A673 (cell line): ENCODE measurements around the gene IL4R.

Source experiments
- EZH2 ChIP-seq: fragments of 200-600 bp; sonication (generic); IDR thresholded peaks from 2 replicates; pipeline ENCODE4 v1.6.1; 2017; ENCODE audit warnings: borderline replicate concordance, low read depth, mild to moderate bottlenecking, mixed read lengths, antibody characterized with exemption, low read length; ENCODE audit not compliant: poor library complexity, severe bottlenecking
- TF ChIP-seq, protein P1 (sequence below): fragments of 300-800, 200-600 bp; sonication (generic); conservative IDR thresholded peaks from 2 replicates; pipeline ENCODE4 v1.5.1; 2017; ENCODE audit warnings: low read depth, mild to moderate bottlenecking, antibody characterized with exemption, low read length, moderate library complexity, mixed read lengths

DNA sequence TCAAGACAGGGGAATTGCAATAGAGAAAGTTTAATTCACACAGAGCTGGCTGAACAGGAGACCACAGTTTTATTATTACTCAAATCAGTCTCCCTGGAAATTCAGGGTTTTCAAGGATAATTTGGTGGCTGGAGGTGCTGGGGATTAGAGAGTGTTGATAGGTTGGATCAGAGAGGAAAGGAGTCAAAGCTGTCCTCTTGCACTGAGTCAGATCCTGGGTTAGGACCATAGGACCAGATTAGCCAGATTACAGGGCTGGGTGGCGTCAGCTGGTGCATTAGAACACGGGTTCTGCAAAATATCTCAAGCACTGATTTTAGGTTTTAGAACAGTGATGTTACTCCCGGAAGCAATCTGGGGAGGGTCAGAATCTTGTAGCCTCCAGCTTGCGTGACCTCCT, 43.4 kb upstream of the IL4R start:
- TF ChIP-seq, protein P1, sequence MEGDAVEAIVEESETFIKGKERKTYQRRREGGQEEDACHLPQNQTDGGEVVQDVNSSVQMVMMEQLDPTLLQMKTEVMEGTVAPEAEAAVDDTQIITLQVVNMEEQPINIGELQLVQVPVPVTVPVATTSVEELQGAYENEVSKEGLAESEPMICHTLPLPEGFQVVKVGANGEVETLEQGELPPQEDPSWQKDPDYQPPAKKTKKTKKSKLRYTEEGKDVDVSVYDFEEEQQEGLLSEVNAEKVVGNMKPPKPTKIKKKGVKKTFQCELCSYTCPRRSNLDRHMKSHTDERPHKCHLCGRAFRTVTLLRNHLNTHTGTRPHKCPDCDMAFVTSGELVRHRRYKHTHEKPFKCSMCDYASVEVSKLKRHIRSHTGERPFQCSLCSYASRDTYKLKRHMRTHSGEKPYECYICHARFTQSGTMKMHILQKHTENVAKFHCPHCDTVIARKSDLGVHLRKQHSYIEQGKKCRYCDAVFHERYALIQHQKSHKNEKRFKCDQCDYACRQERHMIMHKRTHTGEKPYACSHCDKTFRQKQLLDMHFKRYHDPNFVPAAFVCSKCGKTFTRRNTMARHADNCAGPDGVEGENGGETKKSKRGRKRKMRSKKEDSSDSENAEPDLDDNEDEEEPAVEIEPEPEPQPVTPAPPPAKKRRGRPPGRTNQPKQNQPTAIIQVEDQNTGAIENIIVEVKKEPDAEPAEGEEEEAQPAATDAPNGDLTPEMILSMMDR, result no peak
- TF ChIP-seq EZH2, result no peak
